ENCODE data around the gene FAM117A.
"Not testable (repeated sequence)": the region's sequence is repeated elsewhere in the genome, so short reads cannot be mapped to it uniquely, and the experiment has no call there.

Gene FAM117A

DNA sequence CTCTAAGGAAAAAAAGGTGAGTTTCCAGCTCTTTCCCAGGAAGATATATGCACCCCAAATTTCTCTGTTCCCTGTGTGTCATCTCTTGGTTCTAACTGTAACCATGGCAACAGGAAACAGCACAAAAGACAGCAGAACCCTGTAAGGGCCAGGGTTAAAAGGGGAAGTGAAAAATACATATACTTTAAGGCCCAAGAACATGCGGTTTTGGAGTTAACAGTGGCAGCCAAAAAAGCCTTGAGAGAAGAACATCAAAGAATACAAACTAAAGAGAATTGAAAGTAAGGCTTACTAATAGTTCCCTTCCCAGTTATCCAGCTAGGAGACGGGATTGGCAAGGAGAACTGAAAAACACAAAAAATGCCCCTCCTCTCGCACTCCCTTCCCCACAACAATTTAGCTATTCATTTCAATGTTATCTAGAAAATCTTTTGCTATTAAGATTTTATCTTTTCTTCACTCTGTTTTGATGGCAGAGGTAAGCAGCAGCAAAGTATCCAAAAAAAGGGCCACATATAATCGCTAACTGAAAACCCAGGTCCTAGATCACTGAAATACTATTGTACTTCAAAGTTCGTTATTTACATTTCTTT is 87.6 kb downstream of the FAM117A start:
- DNase-seq = no peak

- DNase-seq = no peak
These were observed 89.4 kb downstream of the FAM117A start for GRCh38 chr17:49674507-49674906.

- not testable (repeated sequence) for DNase-seq
These were observed 90.3 kb downstream of the FAM117A start for GRCh38 chr17:49673679-49674078.

DNA sequence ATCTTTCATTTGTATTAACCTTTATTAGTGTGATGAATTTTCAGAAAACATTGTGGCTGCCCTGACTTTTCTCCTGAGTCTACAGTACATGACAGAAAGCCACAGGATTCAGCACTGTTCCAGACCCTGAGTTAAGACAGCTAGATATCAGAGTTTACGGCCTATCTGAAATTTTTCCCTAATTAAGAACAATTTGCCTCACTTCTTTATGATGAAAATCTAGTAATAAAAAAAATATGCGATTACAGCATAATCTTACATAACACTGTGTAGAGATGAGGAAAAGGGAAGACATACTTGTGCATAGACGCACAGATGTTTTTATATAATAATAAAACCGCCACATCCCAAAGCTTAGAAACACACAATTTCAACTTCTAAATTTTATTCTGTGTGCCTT is 93.3 kb downstream of the FAM117A start:
- DNase-seq = no peak

- DNase-seq = no peak
These were observed 93.9 kb downstream of the FAM117A start for GRCh38 chr17:49670002-49670401.

DNA sequence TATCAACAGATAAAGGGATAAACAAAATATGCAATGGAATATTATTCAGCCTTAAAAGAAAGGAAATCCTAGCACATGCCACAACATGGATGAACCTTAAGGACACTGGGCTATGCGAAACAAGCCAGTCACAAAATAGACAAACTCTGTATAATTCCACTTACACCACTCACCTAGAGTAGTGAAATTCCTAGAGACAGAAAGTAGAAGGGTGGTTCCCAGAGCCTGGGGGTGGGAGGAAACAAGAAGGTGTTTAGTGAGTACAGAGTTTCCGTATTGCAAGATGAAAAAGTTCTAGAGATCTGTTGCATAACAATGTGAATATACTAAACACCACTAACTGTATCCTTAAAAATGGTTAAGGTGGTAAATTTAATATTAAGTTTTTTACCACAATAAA is 96.1 kb downstream of the FAM117A start:
- no peak for DNase-seq

DNA sequence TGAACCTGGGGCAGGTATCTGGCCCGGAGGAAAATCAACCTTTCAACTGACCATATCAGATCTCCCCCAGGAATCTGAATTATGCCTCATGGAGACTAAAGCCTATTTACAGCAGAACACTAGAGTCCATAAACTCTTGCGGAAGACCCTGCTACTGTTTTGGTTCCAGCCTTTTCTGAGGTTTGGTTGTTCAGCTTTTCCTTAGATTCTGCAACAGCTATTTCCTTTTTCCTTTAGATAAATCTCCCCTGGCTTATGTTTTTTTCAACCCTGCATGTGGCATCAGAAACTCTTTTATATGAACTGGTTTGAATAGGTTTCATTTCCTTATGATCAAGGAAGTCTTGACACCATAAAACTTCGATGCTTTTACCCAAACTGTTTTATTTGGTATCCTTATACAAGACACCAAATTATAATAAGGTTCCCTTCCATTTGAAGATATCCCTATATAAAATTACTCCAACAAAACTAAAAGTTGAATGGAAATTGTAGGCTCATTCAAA is 99.2 kb downstream of the FAM117A start:
- DNase-seq = no peak

Measured in stimulated activated CD4-positive, alpha-beta T cell treated with anti-CD3 and anti-CD28 coated beads, Interleukin-2, amount 100 ng/mL, for 24 hours (primary cell).